Activated CD8-positive, alpha-beta T cell treated with anti-CD3 and anti-CD28 coated beads for 36 hours (primary cell): Measurements from ENCODE around the gene SEMA4G. TPM values are rescaled to one million over a fixed set of nuclear protein-coding genes. Genes with fewer than 3 reads are reported as not detected.

Experiments used
- ATAC-seq: fragments of 200-7000 bp; cut with Tn5 transposase; one replicate; pipeline ENCODE4 v1.10.0; 2021; ENCODE audit warnings: mild to moderate bottlenecking, moderate library complexity
- CTCF ChIA-PET: fragments of 350-600 bp; sonication (Branson Sonifier 250); formaldehyde crosslinking; loops from one replicate; lab custom pipeline; 2021; ENCODE audit warnings: antibody characterized with exemption; lab: Charles Lee
- POLR2A ChIA-PET: fragments of 350-600 bp; sonication (Branson Sonifier 250); formaldehyde crosslinking; loops from one replicate; lab custom pipeline; 2021; ENCODE audit warnings: antibody characterized with exemption; lab: Charles Lee
- DNase-seq: peaks from one replicate; pipeline ENCODE4 v3.0.0-alpha.2; 2020
- H3K27ac Mint-ChIP-seq: one replicate; pipeline ENCODE4 v1.8.0; 2021; ENCODE audit warnings: mild to moderate bottlenecking, mixed read lengths
- H3K27me3 Mint-ChIP-seq: one replicate; pipeline ENCODE4 v1.8.0; 2021; ENCODE audit warnings: mixed read lengths
- H3K36me3 Mint-ChIP-seq: one replicate; pipeline ENCODE4 v1.8.0; 2021; ENCODE audit warnings: low read depth, mixed read lengths
- H3K4me1 Mint-ChIP-seq: one replicate; pipeline ENCODE4 v1.8.0; 2021; ENCODE audit warnings: low read depth, mixed read lengths
- H3K4me3 Mint-ChIP-seq: one replicate; pipeline ENCODE4 v1.8.0; 2021; ENCODE audit warnings: mild to moderate bottlenecking, moderate library complexity, mixed read lengths
- H3K9me3 Mint-ChIP-seq: one replicate; pipeline ENCODE4 v1.8.0; 2021; ENCODE audit warnings: mixed read lengths
- intact Hi-C: fragments of 100-400 bp; cut with micrococcal nuclease; formaldehyde crosslinking; loops from one replicate; pipeline ENCODE4 v1.10.0; 2022
- total RNA-seq, 2 experiments: library from RNA; stranded (reverse); gene quantifications; one replicate each; pipeline ENCODE4 v1.2.3, GENCODE V29; 2021
- TF ChIP-seq, protein P1 (sequence below): fragments of 200-600 bp; IDR thresholded peaks from one replicate; pipeline ENCODE4 v1.8.0; 2022; ENCODE audit warnings: antibody characterized with exemption, mild to moderate bottlenecking

Gene SEMA4G
- total RNA-seq, 2 experiments from 2014 or later: 1.2 to 1.6 TPM

DNA sequence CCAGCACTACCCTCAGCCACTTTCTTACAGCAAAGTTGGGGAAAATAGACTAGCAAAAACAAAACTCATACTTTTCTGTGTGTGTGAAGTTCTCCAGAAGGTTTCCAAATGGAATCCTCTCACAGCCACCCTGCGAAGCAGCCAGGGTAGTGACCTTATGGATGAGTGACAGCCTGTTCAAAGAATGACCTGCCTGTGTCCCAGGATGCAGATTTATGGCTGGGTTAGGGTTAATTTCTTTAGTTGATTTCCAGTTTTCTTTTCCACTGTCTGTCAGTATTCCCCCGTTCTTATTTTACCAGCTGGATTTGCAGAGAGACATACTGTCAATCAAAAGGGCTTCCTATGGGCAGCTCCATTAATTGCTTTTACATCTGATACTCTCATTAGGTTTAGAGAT is 2.4 kb upstream of the SEMA4G start:
- POLR2A ChIA-PET: interaction anchor here (0.9 to 1.2 kb wide), 3 partner anchors 9 to 51 kb away, joined by 3 to 4 read pairs (median 3); no protein-coding TSS in a partner anchor
- no peaks in the 10 kb centered on the region for H3K9me3 Mint-ChIP-seq
- DNase-seq (no peak), ATAC-seq (no peak)
- peaks cover 11% of the 10 kb centered on the region for H3K4me1 Mint-ChIP-seq
- H3K4me3 Mint-ChIP-seq: no peak overlapping the region
- peaks cover 5% of the 10 kb centered on the region for H3K36me3 Mint-ChIP-seq
- no peaks in the 10 kb centered on the region for H3K27me3 Mint-ChIP-seq
- CTCF ChIA-PET: interaction anchor here (1.6 to 6.8 kb wide), 3 partner anchors 10 to 50 kb away, joined by 4 to 58 read pairs (median 7); no protein-coding TSS in a partner anchor
- TF ChIP-seq, protein P1, sequence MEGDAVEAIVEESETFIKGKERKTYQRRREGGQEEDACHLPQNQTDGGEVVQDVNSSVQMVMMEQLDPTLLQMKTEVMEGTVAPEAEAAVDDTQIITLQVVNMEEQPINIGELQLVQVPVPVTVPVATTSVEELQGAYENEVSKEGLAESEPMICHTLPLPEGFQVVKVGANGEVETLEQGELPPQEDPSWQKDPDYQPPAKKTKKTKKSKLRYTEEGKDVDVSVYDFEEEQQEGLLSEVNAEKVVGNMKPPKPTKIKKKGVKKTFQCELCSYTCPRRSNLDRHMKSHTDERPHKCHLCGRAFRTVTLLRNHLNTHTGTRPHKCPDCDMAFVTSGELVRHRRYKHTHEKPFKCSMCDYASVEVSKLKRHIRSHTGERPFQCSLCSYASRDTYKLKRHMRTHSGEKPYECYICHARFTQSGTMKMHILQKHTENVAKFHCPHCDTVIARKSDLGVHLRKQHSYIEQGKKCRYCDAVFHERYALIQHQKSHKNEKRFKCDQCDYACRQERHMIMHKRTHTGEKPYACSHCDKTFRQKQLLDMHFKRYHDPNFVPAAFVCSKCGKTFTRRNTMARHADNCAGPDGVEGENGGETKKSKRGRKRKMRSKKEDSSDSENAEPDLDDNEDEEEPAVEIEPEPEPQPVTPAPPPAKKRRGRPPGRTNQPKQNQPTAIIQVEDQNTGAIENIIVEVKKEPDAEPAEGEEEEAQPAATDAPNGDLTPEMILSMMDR: no peak
- no peak overlapping the region for H3K27ac Mint-ChIP-seq
- intact Hi-C loops: no loop called here

DNA sequence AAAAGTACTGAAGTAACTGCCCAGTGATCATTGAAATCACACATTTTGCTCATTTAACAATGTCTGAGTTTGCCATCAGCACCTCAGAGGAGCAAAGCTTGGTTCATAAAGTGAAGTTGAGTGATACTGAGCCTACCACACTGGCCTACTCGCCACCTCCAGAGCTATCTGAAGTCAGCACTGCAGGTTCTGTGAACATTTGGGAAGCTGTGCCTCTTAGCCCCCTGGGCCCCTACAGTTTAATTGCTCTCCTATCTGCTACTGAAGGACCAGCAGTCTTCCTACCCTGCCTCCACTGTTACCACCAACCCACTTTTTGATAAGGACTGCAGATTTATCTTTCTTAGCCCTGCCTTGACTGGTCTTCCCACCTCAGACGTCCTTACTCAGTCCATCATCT is 2.0 kb upstream of the SEMA4G start:
- Mint-ChIP-seq H3K4me1 (peaks cover 16% of the 10 kb centered on the region), H3K27me3 (no peaks in the 10 kb centered on the region), H3K36me3 (peaks cover 4% of the 10 kb centered on the region), H3K27ac (no peak overlapping the region), H3K4me3 (no peak overlapping the region), H3K9me3 (no peaks in the 10 kb centered on the region)
- intact Hi-C loops: no loop called here
- TF ChIP-seq, protein P1: no peak
- CTCF ChIA-PET: interaction anchor here (0.6 to 6.8 kb wide), 5 partner anchors 10 to 49 kb away, joined by 3 to 58 read pairs (median 4); no protein-coding TSS in a partner anchor
- no peak for ATAC-seq
- POLR2A ChIA-PET: interaction anchor here (0.9 to 1.2 kb wide), 3 partner anchors 9 to 51 kb away, joined by 3 to 4 read pairs (median 3); no protein-coding TSS in a partner anchor
- no peak for DNase-seq

DNA sequence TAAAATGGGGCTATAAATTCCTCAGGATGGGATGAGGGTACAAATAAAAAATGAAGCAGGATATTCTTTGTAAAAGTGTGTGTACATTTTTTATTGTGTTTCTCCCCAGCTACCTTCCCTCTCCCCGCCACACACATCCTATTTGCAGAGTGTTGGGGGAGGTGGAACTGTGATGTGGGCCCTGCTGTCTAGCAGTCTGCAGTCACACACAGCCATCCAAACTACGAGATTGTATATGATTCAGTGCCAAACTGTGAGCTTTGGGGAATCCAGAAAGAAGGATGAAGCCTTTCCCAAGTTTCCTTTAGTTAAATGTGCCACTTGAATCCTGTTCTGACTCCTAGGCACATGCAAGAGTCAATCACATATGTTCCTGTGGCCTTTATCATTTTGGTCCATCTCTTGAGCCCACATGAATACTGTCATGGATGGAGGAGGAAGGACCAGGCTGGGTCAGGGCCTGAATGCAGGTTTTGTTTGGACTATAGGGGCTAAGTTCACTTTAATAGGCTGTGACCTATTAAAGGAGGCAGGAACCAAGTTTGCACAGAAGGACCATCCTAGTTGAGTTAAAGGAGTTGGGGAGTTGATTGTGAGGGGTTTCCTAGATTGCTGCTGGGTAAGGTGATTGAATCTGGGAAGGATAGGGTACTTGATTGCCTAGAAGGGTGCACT is 1.1 kb upstream of the SEMA4G start:
- peak overlapping the region; percentile 12 for H3K27ac Mint-ChIP-seq
- POLR2A ChIA-PET: interaction anchor here (0.9 to 1.2 kb wide), 2 partner anchors 12 kb away, joined by 3 read pairs; no protein-coding TSS in a partner anchor
- peaks cover 20% of the 10 kb centered on the region for H3K4me1 Mint-ChIP-seq
- H3K27me3 Mint-ChIP-seq: no peaks in the 10 kb centered on the region
- no peaks in the 10 kb centered on the region for H3K9me3 Mint-ChIP-seq
- no peaks in the 10 kb centered on the region for H3K36me3 Mint-ChIP-seq
- peak overlapping the region; percentile 13 for H3K4me3 Mint-ChIP-seq
- ATAC-seq (no peak), DNase-seq (no peak)
- TF ChIP-seq, protein P1: no peak
- intact Hi-C loops: no loop called here
- CTCF ChIA-PET: interaction anchor here (0.6 to 6.8 kb wide), 8 partner anchors 11 to 55 kb away, joined by 3 to 58 read pairs (median 4); partner anchors contain the start of genes MRPL43 and TWNK

DNA sequence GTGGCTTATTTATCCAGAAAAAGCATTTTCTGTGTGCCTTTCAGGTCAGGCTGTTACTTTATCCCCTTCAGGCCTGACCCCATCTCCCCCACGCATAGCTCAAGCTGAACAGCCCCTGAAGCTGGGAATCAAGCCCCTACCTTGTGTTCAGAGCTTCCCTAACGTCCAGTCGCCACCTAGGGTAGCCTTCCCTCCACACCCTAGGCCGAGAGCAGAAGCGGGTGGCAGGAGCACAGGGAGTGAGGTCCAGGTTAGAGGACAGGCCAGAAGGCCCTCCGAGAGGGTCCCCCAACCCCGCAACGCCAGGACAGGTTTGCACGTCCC is 479 bp upstream of the SEMA4G start:
- Mint-ChIP-seq H3K36me3 (no peaks in the 10 kb centered on the region), H3K9me3 (no peaks in the 10 kb centered on the region), H3K4me3 (peak overlapping the region; percentile 47), H3K4me1 (peaks cover 20% of the 10 kb centered on the region), H3K27ac (no peak overlapping the region), H3K27me3 (no peaks in the 10 kb centered on the region)
- DNase-seq: no peak
- CTCF ChIA-PET: interaction anchor here (1.1 to 6.8 kb wide), 5 partner anchors 12 to 55 kb away, joined by 4 to 58 read pairs (median 7); partner anchors contain the start of genes MRPL43 and TWNK
- no peak for ATAC-seq
- POLR2A ChIA-PET: interaction anchor here (0.9 kb wide), 1 partner anchor 12 kb away, joined by 3 read pairs; no protein-coding TSS in a partner anchor
- TF ChIP-seq, protein P1: no peak
- intact Hi-C loops: no loop called here
